Measurements from ENCODE around the gene SPC24. TPM values are rescaled to one million over a fixed set of nuclear protein-coding genes. Genes with fewer than 3 reads are reported as not detected.
A peak's percentile ranks its signal among the peaks of the same experiment; 100 is the strongest.
"Not testable (repeated sequence)": the region's sequence is repeated elsewhere in the genome, so short reads cannot be mapped to it uniquely, and the experiment has no call there.

Gene SPC24
- total RNA-seq, 1 experiment from 2014 or later: 36.4 TPM

GRCh38 chr19:11127905-11128304 lies 27.7 kb downstream of the SPC24 start:
- Mint-ChIP-seq H3K4me1 (ENCODE audit: low read depth, unreplicated experiment) (no peaks in the 10 kb centered on the region), H3K4me3 (ENCODE audit: low read depth, unreplicated experiment) (no peak overlapping the region), H3K27me3 (ENCODE audit: unreplicated experiment) (no peaks in the 10 kb centered on the region), H3K36me3 (ENCODE audit: insufficient read depth, unreplicated experiment) (peaks cover 97% of the 10 kb centered on the region), H3K9me3 (ENCODE audit: low read depth, unreplicated experiment) (no peaks in the 10 kb centered on the region), H3K27ac (ENCODE audit: unreplicated experiment) (no peak overlapping the region)
- CTCF ChIA-PET: no interaction called here
- no peak for DNase-seq
- TF ChIP-seq, protein P1, sequence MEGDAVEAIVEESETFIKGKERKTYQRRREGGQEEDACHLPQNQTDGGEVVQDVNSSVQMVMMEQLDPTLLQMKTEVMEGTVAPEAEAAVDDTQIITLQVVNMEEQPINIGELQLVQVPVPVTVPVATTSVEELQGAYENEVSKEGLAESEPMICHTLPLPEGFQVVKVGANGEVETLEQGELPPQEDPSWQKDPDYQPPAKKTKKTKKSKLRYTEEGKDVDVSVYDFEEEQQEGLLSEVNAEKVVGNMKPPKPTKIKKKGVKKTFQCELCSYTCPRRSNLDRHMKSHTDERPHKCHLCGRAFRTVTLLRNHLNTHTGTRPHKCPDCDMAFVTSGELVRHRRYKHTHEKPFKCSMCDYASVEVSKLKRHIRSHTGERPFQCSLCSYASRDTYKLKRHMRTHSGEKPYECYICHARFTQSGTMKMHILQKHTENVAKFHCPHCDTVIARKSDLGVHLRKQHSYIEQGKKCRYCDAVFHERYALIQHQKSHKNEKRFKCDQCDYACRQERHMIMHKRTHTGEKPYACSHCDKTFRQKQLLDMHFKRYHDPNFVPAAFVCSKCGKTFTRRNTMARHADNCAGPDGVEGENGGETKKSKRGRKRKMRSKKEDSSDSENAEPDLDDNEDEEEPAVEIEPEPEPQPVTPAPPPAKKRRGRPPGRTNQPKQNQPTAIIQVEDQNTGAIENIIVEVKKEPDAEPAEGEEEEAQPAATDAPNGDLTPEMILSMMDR (IDR thresholded peaks at IDR 0.05; ENCODE audit: unreplicated experiment): no peak
- no TSS peak for BruUV-seq (replicated peaks)
- intact Hi-C loops (cut with micrococcal nuclease; ENCODE audit: unreplicated experiment): no loop called here

GRCh38 chr19:11125994-11126685 lies 29.4 kb downstream of the SPC24 start:
- intact Hi-C loops (cut with micrococcal nuclease; ENCODE audit: unreplicated experiment): no loop called here
- TF ChIP-seq, protein P1 (IDR thresholded peaks at IDR 0.05; ENCODE audit: unreplicated experiment): no peak
- peaks cover 97% of the 10 kb centered on the region for H3K36me3 Mint-ChIP-seq (ENCODE audit: insufficient read depth, unreplicated experiment)
- H3K27me3 Mint-ChIP-seq (ENCODE audit: unreplicated experiment): no peaks in the 10 kb centered on the region
- no peak overlapping the region for H3K4me3 Mint-ChIP-seq (ENCODE audit: low read depth, unreplicated experiment)
- DNase-seq: peak; percentile 71
- CTCF ChIA-PET: interaction anchor here (0.6 to 1.2 kb wide), 4 partner anchors 77 to 189 kb away, joined by 3 to 5 read pairs (median 4); no protein-coding TSS in a partner anchor
- no TSS peak for BruUV-seq (replicated peaks)
- H3K4me1 Mint-ChIP-seq (ENCODE audit: low read depth, unreplicated experiment): no peaks in the 10 kb centered on the region
- no peaks in the 10 kb centered on the region for H3K9me3 Mint-ChIP-seq (ENCODE audit: low read depth, unreplicated experiment)
- H3K27ac Mint-ChIP-seq (ENCODE audit: unreplicated experiment): no peak overlapping the region

- H3K9me3 Mint-ChIP-seq (ENCODE audit: low read depth, unreplicated experiment); CTCF ChIA-PET; intact Hi-C loops (cut with micrococcal nuclease; ENCODE audit: unreplicated experiment); H3K4me3 Mint-ChIP-seq (ENCODE audit: low read depth, unreplicated experiment); H3K4me1 Mint-ChIP-seq (ENCODE audit: low read depth, unreplicated experiment); H3K27me3 Mint-ChIP-seq (ENCODE audit: unreplicated experiment); H3K27ac Mint-ChIP-seq (ENCODE audit: unreplicated experiment); BruUV-seq (replicated peaks); DNase-seq: not testable (repeated sequence)
- H3K36me3 Mint-ChIP-seq (ENCODE audit: insufficient read depth, unreplicated experiment): peaks cover 97% of the 10 kb centered on the region
These were observed 31.4 kb downstream of the SPC24 start for GRCh38 chr19:11124157-11124556.

DNA sequence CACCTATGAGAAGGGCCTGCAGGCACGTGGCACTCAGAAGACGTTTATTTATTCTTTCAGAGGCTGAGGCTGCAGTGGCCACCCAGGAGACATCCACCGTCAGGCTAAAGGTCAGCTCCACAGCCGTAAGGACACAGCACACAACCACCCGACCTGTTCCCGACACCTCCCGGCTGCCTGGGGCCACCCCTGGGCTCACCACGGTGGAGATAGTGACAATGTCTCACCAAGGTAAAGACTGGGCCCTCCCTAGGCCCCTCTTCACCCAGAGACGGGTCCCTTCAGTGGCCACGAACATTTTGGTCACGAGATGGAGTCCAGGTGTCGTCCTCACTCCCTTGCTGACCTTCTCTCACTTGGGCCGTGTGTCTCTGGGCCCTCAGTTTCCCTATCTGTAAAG lies 32.5 kb downstream of the SPC24 start:
- no peak for DNase-seq
- BruUV-seq (replicated peaks): no TSS peak
- Mint-ChIP-seq H3K36me3 (ENCODE audit: insufficient read depth, unreplicated experiment) (peaks cover 99% of the 10 kb centered on the region), H3K4me3 (ENCODE audit: low read depth, unreplicated experiment) (no peak overlapping the region), H3K27ac (ENCODE audit: unreplicated experiment) (no peak overlapping the region), H3K27me3 (ENCODE audit: unreplicated experiment) (no peaks in the 10 kb centered on the region), H3K9me3 (ENCODE audit: low read depth, unreplicated experiment) (no peaks in the 10 kb centered on the region), H3K4me1 (ENCODE audit: low read depth, unreplicated experiment) (no peaks in the 10 kb centered on the region)
- intact Hi-C loops (cut with micrococcal nuclease; ENCODE audit: unreplicated experiment): no loop called here
- CTCF ChIA-PET: no interaction called here
- TF ChIP-seq, protein P1 (IDR thresholded peaks at IDR 0.05; ENCODE audit: unreplicated experiment): no peak

GRCh38 chr19:11121963-11122362 lies 33.6 kb downstream of the SPC24 start:
- H3K27me3 Mint-ChIP-seq (ENCODE audit: unreplicated experiment); BruUV-seq (replicated peaks); H3K4me1 Mint-ChIP-seq (ENCODE audit: low read depth, unreplicated experiment); intact Hi-C loops (cut with micrococcal nuclease; ENCODE audit: unreplicated experiment); H3K4me3 Mint-ChIP-seq (ENCODE audit: low read depth, unreplicated experiment); DNase-seq; H3K27ac Mint-ChIP-seq (ENCODE audit: unreplicated experiment); CTCF ChIA-PET; H3K9me3 Mint-ChIP-seq (ENCODE audit: low read depth, unreplicated experiment): not testable (repeated sequence)
- peaks cover 99% of the 10 kb centered on the region for H3K36me3 Mint-ChIP-seq (ENCODE audit: insufficient read depth, unreplicated experiment)

Data from Calu3 (cell line).